Frontal cortex (tissue), 4 donors: Measurements from ENCODE around the gene HDC. TPM values are rescaled to one million over a fixed set of nuclear protein-coding genes. Genes with fewer than 3 reads are reported as not detected.

Experiments
- DNase-seq, 2 donors: peaks; one replicate each; pipeline ENCODE4 v3.0.0; 2012; ENCODE audit warnings: low spot score in 2 of 2
- FAIRE-seq: peaks from 2 replicates; lab custom pipeline; 2012; peaks lifted over from hg19 to GRCh38; lab: Jason Lieb, UNC
- total RNA-seq: library from RNA; depleted of rRNA; stranded (reverse); fragments of >200 nt; gene quantifications from one replicate; pipeline ENCODE4 v1.2.3, GENCODE V29; 2014
- donor health status: control.
- donor health status: control.
- donor health status: control.

Gene HDC
- total RNA-seq, 1 donor from 2014 or later = under 0.01 TPM

DNA sequence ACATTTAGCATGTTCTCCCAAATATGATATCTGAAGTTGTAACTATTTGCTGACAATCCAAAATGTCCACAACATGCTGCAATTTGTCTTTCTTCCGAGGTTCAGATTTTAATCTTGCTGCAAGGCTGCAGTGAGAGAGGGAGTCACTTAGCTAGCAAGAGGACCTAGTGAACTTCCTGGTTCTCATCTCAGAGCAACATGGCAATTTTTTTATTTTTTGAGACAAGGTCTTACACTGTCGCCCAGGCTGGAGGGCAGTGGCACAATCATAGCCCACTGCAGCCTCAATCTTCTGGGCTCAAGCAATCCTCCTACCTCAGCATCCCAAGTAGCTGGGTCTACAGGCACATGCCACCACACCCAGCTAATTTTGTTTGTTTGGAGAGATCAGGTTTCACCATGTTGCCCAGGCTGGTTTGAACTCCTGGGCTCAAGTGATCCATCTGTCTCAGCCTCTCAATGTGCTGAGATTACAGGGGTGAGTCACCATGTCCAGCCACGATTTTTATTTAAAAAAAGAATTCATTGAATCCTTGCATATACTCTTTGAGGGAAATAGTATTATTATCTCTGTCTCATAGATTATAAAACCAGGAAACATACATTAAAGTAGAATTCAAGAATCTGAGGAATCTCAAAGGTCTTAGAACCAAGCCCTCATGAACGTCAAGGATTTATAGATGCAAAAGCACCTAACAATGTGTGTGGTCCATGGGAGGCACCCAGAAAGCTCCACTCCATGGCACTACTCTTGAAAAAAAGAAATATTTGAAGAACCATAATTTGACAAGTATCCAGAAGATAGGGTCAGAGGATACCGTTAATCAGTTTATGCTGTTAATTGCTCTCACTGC lies 9.1 kb downstream of the HDC start:
- FAIRE-seq = no peak
- DNase-seq = no peak

DNA sequence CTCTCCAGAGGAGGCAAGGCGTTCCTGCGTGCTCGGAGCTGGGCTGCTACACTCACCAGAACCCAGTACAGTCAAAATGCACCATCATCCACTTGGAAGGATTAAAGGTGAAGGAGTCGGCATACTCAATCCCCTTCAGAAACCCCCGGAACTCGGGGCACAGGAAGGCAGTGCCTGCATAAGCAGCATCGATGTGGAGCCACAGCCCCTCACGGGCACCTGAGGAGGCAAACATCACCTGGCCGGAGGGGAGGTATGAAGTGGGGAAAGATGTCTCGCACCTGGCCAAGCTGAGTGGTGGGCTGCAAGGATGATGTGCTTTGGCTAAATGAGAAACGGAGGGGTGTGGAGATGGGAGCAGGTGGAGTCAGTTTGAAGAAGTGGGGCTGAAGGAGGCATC lies 13.0 kb downstream of the HDC start:
- FAIRE-seq (no peak), DNase-seq (no peak)

DNA sequence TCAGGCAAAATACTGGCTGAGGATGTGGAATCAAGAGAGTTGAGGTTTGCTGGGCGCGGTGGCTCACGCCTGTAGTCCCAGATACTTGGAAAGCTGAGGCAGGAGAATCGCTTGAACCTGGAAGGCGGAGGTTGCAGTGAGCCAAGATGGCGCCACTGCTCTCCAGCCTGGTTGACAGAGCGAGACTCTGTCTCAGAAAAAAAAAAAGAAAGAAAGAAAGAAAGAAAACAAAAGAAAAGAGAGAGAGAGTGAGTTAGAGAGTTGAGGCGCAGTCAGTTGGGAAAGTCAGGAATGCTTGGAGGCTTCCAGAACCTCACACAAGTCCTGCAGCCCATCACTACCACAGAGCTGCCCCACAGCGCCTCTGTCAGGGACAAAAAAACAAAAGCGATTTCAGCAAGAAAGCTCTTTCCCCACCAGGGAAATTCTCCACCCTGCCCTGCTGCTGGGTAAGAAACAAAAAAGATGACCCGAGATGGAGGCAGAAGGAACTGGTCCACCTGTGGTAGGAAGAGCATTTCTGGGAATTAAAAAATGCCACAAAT lies 13.8 kb downstream of the HDC start:
- no peak for FAIRE-seq

DNA sequence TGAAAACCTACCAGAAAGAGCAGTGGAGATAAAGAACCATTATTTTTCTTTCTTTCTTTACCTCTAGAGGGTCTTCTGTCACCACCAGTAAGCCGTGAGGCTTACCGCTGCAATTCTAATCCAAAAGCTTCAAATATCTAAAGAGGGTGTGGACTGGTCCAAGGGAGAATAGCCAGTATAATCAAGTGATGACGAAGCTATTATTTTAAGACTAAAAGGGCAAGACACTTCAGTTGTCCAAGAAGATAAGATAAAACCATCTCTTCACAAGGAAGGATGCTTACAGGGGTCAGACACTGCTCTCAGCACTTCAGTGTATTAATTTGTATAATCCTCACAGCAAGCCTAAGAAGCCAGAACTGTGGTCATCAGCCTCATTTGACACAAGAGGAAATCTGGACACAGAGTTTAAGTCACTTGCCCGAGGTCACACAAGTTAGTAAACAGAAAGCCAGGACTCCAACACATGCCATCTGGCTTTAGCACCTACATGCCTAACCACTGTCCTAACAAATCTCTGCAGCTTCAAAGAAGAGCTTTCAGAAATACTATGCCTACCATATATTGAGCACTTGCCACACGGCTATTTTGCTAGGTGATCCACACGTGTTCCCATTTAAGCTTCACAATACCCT lies 14.6 kb downstream of the HDC start:
- FAIRE-seq (no peak), DNase-seq (no peak)

More for the DNA sequence above, 13.8 kb downstream of the HDC start:
- DNase-seq = no peak

DNA sequence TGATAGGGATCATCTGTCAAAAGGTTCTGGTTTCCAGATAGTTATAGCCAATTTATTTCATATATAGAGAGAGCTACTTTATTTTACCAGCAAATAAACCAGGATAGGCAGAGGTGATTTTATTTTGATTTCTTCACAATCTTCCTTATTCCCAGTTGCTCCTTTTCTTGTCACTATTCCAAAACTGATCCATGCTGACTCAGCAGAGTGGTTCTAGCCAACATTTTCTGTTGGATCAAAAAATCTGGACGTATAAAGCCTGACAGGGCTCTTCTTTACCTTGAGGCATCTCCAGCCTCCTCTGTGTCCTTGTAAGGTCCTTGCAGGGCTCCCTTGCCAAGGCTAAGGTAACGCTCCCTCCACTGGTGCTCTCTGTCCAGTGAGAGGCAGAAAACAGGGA lies 15.8 kb downstream of the HDC start:
- DNase-seq (no peak), FAIRE-seq (no peak)

DNA sequence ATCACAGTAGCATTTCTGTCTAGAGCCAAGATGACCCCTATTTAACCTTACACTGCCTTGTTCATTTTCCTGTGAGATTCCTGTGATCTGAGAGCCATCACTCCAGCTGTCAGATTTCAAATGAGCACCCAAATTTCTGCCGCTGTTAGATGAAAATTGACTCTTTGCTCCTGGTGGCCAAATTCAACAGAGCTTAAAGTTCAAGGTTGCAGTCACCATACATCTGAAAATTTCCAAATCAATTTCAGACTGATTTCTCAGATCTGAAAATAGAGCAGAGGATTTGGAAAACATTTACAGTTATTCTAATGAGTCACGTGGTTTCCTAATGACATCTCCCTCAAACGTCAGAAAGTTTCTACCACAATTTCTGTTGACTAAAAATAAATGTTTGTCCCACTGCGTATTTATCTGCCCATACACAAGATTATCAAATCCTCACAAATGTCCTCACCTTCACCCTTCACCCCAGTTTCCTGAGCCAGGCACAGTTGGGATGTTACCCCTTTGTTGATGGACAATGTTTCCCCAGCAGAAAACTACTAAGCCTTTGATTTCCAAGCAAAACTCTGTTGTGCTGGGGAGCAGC lies 16.4 kb downstream of the HDC start:
- FAIRE-seq = no peak

DNA sequence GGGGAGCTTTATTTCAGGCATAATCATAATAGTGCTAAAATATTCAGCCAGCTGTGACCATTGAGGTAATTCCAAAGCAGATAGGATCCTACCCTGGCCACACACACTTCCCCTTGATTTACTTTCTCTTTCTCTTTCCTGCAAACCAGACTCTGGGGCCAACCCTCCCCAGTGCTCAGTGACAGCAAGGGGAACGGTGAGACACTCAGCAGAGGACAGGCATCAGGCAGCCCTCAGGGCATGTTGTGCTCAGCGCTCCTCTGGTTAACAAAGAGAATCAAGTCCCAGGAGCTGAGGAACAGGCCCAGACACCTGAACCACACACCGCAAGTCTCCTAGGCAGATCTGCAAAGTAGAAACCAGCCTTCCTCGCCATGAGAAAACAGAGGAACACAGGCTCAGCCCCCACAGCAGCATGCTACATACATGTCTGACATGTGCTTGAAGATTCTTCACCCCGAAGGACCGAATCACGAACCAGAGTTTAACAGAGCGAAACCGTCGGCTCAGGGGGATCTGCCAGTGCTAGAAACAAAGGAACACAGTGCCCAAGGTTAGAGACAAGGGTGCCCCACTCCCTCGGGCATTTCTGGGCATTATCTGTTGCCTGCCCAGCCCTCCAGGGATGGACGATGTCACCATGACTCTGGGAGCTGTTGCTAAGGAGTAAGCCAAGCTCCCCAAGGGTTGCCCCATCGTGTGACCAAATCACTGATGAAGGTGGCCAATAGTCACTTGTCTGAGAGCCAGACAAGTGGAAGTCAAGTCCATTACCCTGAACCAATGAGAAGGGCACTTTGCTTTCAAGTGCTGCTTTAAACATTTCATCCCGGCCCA lies 17.5 kb downstream of the HDC start:
- DNase-seq = no peak
- no peak for FAIRE-seq

More for the DNA sequence above, 16.4 kb downstream of the HDC start:
- DNase-seq = no peak

DNA sequence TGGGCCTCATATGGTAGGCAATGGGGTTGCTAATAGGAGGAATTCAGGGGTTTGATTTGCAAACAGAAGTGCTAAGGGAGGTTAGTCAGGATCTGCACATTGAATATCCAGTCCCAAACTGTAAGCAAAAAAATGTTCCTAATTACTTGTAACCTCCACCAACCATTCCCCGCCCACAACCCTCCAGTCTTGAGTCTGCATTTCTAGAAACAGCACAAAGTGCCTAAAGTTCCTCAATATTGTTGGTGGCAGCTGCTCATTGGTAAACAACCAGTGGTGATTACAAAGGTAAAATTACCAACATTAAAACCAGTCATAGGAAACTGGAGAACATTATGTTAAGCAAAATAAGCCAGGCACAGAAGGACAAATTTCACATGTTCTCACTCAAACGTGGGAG lies 18.9 kb downstream of the HDC start:
- no peak for DNase-seq
- no peak for FAIRE-seq

DNA sequence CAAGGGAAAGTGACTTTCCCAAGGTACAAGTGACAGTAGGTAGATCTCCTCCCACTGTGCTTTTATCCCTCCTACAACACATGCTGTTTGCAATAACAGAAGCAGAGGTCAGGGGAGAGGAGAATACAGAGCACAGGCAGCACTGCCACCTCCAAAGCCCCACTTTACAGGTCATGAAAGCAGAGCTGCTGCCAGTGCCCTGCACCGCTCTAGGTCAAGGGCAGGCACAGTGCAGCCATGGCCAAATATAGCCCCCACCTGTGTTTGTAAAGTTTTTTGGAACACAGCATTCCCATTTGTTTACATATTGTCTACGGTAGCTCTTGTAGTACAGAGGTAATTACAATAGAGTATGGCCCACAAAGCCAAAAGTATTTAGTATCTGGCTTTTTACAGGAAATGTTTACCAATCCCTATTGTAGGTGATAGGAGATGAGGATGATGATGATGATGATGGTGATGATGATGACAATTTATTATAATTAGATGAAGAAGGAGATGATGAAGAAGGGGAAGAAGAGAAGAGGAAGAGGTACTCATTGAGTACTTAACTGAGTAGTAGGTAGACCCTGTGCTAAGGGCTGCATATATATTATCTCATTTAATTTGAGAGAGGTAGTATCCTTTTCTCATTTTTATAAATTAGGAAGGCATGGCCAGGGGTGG lies 20.4 kb downstream of the HDC start:
- FAIRE-seq (no peak), DNase-seq (no peak)

DNA sequence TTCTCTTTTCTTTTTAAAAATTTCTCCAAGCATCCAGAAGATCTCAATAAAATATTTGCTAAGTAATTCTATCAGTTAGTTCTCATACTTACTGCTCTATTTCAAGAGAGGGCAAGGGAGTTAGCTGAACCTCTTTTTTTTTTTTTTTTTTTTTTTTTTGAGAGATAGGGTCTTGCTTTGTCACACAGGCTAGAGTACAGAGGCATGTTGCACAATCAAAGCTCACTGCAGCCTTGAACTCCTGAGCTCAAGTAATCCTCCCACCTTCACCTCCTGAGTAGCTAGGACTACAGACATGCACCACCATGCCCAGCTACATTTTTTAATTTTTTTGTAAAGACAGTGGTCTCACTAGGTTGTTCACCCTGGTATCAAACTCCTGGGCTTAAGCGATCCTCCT lies 21.4 kb downstream of the HDC start:
- no peak for DNase-seq
- no peak for FAIRE-seq

DNA sequence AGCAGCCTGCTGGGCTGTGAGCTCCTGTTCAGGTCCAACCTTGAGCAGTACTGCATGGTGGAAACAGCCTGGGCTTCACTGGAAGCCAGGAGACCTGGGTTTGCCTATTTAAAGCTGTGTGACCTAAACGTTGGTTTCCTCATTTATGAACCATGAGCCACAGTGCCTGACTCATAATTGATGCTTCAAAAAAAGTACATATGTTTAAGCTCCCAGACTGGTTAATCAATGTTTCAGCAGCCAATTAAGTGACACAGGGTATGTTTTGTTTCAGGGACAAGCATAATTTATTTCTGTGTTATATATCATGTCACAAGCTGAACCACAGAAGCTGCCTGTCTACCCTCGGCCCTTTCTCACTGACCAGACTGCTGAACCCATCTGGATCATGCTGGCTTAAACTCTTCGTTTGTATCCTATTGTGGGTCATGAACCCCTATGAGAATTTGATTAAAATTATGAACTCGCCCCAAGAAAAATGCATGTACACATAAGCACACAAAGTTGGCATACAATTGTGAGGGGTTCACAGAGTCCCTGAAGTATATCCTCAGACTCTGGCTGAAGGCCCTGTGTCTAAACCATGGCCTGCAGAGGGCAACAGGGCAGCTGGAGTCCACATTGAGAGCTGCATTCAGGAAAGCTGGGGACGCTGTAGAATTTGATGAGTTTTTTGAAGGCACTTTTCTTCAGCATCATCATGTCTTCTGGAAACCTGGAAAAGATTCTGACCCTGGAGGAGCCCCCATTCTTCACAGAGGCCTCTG lies 23.7 kb downstream of the HDC start:
- DNase-seq (no peak), FAIRE-seq (no peak)

DNA sequence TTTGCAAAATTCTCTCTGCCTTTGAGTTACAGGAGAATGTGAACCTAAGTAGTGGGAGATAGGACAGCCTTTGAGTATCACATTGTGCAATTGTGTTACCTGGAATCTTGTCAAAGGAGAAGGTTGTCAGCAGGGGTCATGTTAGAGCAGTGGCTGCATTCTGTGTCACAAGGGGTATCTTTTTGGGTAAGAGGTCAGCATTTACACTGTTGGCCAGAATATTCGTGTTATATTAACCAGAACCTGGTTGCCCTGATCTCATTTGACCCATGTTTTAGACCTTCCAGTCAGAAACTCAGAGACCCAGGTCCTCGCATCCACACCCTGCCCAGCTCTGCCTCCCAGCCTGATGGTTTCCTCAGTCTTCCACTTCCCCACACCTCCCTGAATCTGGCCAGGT lies 27.3 kb downstream of the HDC start:
- no peak for DNase-seq
- FAIRE-seq = no peak

DNA sequence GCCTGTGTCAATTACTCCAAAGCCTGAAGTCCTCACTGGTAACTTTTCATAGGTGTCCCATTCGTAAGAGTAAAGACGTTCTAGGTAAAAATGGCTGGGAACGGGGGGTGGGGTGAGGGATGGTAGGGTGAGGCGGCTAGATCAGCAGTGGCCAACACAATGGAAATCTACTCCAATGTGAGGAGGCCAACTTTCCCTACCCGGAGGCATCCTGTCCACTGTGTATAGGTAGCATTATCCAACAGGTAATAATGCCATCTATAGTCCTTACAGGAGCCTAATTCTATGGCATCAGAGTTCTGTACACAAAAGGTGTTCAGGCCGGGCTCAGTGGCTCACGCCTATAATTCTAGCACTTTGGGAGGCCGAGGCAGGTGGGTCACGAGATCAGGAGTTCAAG lies 29.1 kb downstream of the HDC start:
- DNase-seq (no peak), FAIRE-seq (no peak)

DNA sequence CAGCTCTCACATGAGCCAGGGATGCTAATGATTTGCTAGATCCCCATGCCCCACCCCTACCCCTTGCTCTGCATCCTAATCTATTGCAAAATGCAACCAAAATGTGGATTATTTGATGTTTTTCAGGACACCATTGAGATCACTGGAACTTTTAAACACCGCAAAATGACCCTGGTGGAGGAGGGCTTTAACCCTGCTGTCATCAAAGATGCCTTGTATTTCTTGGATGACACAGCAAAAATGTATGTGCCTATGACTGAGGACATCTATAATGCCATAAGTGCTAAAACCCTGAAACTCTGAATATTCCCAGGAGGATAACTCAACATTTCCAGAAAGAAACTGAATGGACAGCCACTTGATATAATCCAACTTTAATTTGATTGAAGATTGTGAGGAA lies 29.7 kb downstream of the HDC start:
- no peak for FAIRE-seq
- DNase-seq = no peak

DNA sequence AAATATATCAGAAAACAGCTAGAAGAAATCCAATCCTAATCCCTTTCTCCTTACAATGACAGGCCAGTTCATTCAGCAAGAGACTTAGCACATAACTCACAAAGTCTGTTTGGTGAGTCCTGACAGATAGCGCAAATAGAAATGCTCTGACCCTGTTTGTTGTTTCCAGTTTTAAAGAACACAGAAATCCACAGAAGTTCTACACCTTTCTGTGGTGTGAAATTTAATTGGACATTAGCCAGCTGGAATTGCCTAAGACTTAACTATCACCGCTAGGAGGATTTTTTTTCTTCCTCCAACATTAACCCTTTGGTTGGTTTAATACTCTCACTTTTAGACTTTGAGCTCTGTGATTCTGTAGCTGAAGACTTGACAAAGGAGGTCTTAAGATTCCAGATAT lies 30.8 kb downstream of the HDC start:
- DNase-seq (no peak), FAIRE-seq (no peak)

DNA sequence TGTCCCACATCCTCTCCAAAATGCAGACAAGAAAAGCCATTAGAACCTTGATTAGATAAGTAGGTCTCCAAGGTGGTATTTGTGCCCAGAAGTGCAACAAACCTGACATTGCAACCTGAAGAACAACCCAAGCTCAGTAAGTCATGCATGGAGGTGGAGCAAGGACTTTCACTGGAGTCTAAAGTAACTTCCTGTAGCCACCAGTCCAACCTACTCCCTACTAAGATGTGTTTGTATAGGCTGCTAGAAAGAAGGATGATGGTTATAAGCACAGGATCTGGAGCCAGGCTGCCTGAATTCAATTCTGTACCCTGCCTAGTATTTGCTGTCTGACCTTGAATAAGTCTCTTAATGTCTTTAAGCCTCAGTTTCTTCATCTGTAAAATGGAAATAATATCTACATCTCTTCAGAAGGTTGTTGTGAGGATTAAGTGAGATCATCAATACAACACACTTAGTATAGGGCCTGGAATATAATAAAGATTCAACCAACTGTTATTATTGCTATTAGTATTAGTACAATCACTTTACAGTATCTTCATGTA lies 32.3 kb downstream of the HDC start:
- DNase-seq (no peak), FAIRE-seq (no peak)

DNA sequence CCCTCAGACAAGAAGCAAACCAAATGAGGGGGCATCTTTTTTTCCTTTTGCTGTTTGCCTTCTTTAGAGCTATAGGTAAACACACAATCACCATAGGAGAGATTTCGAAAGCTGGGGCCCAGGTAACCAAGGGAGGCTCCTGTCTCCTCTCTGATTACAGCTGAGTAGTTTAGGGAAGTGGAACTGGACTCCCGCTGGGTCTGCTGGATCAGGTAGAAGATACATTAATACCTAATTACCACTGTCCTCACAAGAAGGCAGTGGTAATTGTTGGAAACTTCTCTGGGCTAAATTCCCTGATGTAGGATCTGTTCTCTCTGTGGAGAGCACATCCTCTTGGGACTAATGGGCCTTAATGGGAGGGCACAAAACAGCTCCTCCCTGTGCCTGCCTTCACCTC lies 32.7 kb downstream of the HDC start:
- DNase-seq (no peak), FAIRE-seq (no peak)

DNA sequence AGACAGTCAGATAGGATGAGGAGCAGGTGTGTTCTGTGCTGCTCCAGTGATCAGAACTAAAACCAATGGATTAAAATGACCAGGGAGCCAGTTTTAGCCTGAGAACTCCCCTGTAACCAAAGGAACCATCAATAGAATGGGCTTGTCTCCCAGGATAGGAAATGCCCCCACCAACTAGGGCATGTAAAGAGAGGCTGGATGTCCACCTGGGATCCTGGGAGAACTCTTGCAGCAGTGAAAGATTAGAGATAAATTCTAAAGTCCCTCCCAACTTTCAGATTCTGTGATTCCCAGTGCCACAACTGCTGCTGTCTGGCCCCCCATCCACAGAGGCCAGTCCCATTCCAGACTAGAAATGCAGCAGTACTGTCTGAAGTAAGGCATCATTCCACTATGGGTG lies 33.8 kb downstream of the HDC start:
- no peak for FAIRE-seq

DNA sequence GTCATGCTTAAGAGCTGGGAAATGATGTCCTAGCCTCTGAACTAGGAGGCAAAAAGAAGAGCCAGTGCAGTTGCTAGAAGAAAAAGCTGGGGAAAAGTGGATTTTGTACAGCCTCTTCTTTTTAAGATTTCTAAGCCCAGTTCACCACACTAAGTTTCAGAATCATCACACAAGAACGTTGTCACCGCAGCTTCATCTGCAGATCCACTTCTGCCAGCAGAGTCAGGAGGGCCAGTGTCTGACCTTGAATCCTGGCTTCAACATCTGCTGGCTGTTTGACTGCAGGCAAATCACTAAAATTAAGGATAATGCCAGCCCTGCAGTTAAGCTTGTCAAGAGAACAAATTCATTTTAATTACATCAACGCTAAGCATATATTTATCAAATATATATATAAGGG lies 36.2 kb downstream of the HDC start:
- DNase-seq (no peak), FAIRE-seq (no peak)

More for the DNA sequence above, 33.8 kb downstream of the HDC start:
- DNase-seq = no peak
